KOPT-K1 (cell line): ENCODE results near the gene KRT74.
"Not testable (repeated sequence)": the region's sequence is repeated elsewhere in the genome, so short reads cannot be mapped to it uniquely, and the experiment has no call there.

Experiments used
- H3K27ac ChIP-seq: fragments of 200-600 bp; sonication (generic); 2 replicates; pipeline ENCODE4 v1.5.1; 2016; ENCODE audit warnings: antibody characterized with exemption, mild to moderate bottlenecking, low read depth, low read length; ENCODE audit not compliant: poor library complexity, severe bottlenecking
- H3K36me3 ChIP-seq: fragments of 200-600 bp; sonication (generic); 2 replicates; pipeline ENCODE4 v1.5.1; 2017; ENCODE audit warnings: antibody characterized with exemption, mild to moderate bottlenecking, low read length, moderate library complexity; ENCODE audit not compliant: insufficient read depth
- H3K9me3 ChIP-seq: fragments of 200-600 bp; sonication (generic); 2 replicates; pipeline ENCODE4 v1.5.1; 2017; ENCODE audit warnings: antibody characterized with exemption, low read length, mild to moderate bottlenecking; ENCODE audit not compliant: insufficient read depth, poor library complexity, severe bottlenecking

The KRT74 gene

DNA sequence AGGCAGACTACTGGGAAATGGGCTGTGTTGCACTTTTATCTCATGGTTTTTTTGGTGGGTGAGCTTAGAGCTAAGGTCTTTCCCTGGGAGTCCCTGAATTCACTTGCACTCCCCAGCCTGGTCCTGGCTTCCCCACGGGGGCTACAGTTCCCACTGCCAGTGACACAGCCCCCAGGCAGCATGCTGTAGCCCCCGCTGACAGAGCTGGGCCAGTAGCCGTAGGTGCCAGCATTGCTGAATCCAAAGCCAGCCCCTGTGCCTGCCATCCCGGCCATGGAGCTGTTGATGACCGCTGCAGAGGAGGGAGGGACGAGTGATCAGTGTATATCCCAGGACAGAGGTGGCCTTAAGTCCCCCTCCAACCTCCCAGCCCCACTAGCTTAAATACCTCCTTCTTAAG lies 34.5 kb upstream of the KRT74 start:
- no peaks in the 10 kb centered on the region for H3K36me3 ChIP-seq
- H3K9me3 ChIP-seq: no peaks in the 10 kb centered on the region
- no peak overlapping the region for H3K27ac ChIP-seq

DNA sequence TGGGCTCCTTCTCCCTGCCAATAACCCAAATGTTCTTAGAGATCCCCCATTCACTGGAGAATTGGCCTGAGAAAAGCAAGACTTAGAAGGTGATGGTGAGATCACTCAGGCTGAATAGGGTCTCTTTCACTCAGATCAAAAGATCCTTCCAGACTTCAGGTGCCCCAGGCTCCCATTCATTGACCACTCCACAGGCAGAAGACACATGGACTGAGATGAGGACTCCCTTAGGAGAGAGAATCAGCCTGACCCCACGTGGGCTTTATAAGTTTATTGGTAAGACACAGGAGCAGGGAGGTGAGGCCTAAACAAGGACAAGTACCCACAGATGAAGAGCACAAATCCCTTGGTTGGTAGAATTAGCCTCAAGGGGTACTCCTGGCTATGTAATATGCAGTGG lies 33.7 kb upstream of the KRT74 start:
- Histone ChIP-seq H3K27ac (no peak overlapping the region), H3K9me3 (no peaks in the 10 kb centered on the region), H3K36me3 (no peaks in the 10 kb centered on the region)

DNA sequence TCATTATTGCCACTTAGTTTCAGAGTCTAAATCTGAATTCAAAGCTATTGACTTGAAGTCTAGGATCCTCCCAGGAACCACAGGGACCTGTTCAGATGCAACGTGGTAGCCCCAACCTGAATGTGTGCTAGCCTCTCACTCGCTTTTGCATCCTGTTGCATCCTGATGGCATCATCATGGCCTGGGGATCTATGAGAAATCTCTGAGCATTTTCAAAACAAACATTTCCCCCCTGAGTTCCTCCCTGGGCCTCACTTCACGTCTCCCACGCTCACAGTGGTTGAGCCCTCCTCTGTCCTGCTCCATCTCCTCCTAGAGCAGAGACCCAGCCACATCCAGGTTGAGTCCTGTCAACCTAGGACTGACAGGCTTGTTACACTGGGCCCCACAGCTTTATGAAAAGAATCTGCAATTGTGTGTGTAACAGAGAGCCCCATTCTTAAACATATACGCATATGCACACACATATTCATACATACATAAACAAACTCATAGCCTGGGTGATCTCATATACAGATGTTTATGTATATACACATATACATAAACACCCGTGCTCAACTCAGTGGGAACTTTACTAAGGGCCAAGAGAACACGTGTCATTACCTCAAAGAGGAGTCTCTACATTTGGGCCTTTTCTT lies 33.1 kb upstream of the KRT74 start:
- Histone ChIP-seq H3K27ac (no peak overlapping the region), H3K9me3 (no peaks in the 10 kb centered on the region), H3K36me3 (no peaks in the 10 kb centered on the region)

DNA sequence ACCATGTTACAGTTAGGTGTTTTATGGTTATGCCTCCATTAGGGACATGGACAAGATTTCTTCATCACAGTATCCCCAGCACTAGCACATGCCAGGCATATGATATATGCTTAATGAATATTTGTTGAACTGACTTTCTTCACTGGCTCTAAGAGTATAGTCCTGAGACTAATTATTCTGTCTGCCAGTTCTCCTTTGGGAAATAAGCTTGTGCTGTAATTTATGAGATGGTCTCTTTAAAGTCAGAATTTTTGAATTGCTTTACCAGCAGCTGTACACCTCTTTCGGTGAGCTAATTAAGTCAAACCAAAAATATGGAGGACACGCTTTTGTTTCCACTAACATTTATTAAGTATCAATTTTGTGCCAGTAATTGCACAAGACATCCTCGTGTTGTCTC lies 32.5 kb upstream of the KRT74 start:
- Histone ChIP-seq H3K27ac (no peak overlapping the region), H3K36me3 (no peaks in the 10 kb centered on the region)

DNA sequence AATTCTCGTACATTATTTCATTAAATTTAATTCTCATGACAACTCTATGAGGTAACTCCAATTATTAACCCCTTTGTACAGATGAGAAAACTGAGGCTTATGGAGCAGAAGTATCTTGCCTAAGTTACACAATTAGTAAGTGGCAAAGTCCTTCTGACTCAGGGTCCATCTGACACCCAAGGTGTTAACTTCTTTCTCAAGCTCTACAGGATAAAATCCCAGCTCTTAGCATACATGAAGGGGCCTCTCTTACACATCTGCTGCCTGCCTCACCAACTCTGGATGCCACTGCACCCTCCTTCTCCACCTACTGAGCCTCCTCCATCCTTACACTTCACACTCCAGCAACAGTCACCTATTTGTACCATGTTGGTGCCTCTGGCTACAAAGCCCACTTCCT lies 31.9 kb upstream of the KRT74 start:
- no peak overlapping the region for H3K27ac ChIP-seq
- no peaks in the 10 kb centered on the region for H3K36me3 ChIP-seq
- H3K9me3 ChIP-seq: no peaks in the 10 kb centered on the region

More for the DNA sequence above, 32.5 kb upstream of the KRT74 start:
- no peaks in the 10 kb centered on the region for H3K9me3 ChIP-seq

GRCh38 chr12:52604859-52605258 lies 31.2 kb upstream of the KRT74 start:
- Histone ChIP-seq H3K27ac (no peak overlapping the region), H3K9me3 (no peaks in the 10 kb centered on the region), H3K36me3 (no peaks in the 10 kb centered on the region)

DNA sequence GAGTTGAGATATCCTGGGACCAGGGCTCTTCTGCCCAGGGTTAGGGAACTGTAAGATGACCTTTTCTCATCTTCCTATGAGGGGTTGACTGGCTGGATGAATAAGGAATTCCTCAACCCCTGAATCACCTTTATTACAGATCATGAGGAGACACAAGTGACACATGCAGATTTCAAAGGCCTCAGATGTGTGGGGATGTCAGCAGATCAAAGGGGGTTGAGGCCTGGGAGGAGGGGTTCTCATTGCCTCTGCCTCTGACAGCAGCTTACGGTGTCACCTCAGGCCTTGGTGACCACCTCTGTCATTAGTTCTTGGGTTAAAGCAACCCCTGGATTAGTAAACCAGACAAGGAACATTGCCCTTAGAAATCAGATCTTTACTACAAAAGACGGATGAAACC lies 29.7 kb upstream of the KRT74 start:
- Histone ChIP-seq H3K9me3 (no peaks in the 10 kb centered on the region), H3K27ac (no peak overlapping the region), H3K36me3 (no peaks in the 10 kb centered on the region)

GRCh38 chr12:52602552-52602951 lies 28.9 kb upstream of the KRT74 start:
- Histone ChIP-seq H3K36me3 (no peaks in the 10 kb centered on the region), H3K9me3 (no peaks in the 10 kb centered on the region), H3K27ac (no peak overlapping the region)

GRCh38 chr12:52601671-52602070 lies 28.0 kb upstream of the KRT74 start:
- H3K9me3 ChIP-seq: no peaks in the 10 kb centered on the region
- no peaks in the 10 kb centered on the region for H3K36me3 ChIP-seq
- no peak overlapping the region for H3K27ac ChIP-seq

DNA sequence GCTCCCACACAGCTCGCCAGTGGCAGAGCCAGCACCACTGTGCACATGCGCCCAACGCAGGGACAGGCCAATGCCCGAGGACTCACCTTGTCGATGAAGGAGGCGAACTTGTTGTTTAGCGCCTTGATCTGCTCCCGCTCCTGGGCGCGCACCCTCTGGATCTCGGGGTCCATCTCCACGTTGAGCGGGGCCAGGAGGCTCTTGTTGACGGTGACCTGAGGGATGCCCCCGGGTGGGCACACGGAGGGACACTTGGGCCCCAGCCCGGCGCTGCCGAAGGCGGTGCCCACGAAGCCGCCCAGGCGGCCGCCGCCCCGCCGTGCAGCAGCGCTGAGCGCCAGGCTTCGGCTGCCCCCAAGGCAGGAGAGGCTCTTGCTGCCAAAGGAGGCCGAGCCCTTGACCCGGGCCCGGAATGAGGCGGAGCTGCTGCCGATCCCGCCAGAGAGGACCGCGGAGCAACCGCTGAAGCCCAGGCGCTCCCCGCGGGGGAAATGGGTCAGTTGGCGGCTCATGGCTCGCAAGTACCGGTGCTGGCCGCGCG lies 27.4 kb upstream of the KRT74 start, which contains the start of gene KRT72:
Gene KRT72 (minus strand): TSS at position 523 of the 541 bp plus-strand sequence. CDS start 11 bp downstream, at position 512.
- no peak within 1 kb of the TSS for H3K27ac ChIP-seq
- H3K36me3 ChIP-seq: no peaks in the 10 kb centered on the region

DNA sequence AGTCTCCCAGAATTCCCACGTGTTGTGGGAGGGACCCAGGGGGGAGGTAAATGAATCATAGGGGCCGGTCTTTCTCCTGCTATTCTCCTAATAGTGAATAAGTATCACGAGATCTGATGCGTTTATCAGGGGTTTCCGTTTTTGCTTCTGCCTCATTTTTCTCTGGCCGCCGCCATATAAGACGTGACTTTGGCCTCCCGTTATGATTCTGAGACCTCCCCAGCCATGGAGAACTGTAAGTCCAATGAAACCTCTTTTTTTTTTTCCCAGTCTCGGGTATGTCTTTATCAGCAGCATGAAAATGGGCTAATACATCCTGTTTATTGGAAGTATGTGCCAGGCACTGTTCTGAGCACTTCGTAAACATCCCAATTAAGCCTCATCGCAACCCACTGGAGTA lies 26.8 kb upstream of the KRT74 start:
- Histone ChIP-seq H3K27ac (no peak overlapping the region), H3K36me3 (no peaks in the 10 kb centered on the region), H3K9me3 (no peaks in the 10 kb centered on the region)

More for the DNA sequence above, 27.4 kb upstream of the KRT74 start, which contains the start of gene KRT72:
- no peaks in the 10 kb centered on the region for H3K9me3 ChIP-seq

DNA sequence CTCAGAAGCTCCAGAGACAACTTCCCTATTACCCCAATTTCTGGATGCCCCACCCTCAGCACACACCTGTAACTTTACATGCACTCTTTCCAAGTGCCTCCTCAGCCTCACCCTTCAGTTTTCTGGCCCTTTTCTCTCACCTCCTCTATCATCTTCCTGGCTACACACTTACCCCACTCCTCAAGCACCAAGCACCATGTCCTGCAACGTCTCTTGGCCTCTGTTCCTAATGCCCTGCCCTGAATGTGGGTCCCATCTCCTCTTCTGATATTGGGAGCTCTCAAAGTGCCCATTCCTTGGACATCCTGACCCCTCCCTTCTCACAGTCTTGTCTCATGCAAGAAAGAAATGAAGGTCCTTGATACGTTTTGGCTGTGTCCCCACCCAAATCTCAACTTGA lies 26.4 kb upstream of the KRT74 start:
- Histone ChIP-seq H3K9me3 (no peaks in the 10 kb centered on the region), H3K36me3 (no peaks in the 10 kb centered on the region), H3K27ac (no peak overlapping the region)

DNA sequence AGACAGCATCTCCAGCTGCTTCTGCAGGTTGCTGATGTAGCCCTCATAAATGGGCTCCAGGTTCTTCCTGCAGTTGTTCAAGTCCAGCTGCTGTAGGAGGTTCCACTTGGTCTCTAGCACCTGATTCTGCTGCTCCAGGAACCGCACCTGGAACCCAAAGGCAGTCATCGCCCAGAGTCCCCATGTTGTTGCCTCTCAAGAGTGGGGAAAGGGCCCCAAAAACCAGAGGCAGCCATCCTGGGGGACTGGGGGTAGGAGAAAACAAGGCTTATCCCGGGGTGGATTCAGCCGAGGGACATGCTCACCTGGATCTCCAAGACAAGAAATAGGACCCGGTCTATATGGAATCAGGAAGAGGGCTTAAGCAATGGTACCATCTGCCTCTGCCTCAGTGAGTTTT lies 25.3 kb upstream of the KRT74 start:
- Histone ChIP-seq H3K36me3 (no peaks in the 10 kb centered on the region), H3K9me3 (no peaks in the 10 kb centered on the region), H3K27ac (no peak overlapping the region)

- H3K9me3 ChIP-seq, H3K27ac ChIP-seq, H3K36me3 ChIP-seq: not testable (repeated sequence)
Measured at GRCh38 chr12:52594237-52594636, 20.6 kb upstream of the KRT74 start.

GRCh38 chr12:52591521-52591920 lies 17.9 kb upstream of the KRT74 start:
- Histone ChIP-seq H3K36me3 (no peaks in the 10 kb centered on the region), H3K27ac (no peak overlapping the region), H3K9me3 (no peaks in the 10 kb centered on the region)

- H3K27ac ChIP-seq: no peak overlapping the region
- no peaks in the 10 kb centered on the region for H3K36me3 ChIP-seq
- no peaks in the 10 kb centered on the region for H3K9me3 ChIP-seq
Measured at GRCh38 chr12:52590021-52590420, 16.4 kb upstream of the KRT74 start.
